ENCODE measurements around the gene CNNM4.

CNNM4 gene

DNA sequence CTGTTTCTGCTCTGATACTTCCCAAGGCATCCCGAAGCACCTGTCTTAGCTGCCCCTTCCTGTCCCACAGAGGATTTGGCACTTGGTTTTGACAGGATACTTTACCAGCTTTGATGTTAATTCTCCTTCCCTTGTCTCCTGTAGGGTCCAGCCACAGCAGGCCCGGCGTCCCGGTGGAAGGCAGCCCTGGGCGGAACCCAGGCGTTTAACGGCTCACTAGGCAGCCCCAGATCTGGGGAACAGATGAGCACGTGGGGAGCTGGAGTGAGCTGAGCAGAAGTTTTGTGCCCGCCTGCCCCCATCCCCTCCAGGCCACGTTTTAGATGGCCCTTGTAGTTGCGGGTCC, 71.7 kb downstream of the CNNM4 start:
- DNase-seq (ENCODE audit: low spot score), result no peak

DNA sequence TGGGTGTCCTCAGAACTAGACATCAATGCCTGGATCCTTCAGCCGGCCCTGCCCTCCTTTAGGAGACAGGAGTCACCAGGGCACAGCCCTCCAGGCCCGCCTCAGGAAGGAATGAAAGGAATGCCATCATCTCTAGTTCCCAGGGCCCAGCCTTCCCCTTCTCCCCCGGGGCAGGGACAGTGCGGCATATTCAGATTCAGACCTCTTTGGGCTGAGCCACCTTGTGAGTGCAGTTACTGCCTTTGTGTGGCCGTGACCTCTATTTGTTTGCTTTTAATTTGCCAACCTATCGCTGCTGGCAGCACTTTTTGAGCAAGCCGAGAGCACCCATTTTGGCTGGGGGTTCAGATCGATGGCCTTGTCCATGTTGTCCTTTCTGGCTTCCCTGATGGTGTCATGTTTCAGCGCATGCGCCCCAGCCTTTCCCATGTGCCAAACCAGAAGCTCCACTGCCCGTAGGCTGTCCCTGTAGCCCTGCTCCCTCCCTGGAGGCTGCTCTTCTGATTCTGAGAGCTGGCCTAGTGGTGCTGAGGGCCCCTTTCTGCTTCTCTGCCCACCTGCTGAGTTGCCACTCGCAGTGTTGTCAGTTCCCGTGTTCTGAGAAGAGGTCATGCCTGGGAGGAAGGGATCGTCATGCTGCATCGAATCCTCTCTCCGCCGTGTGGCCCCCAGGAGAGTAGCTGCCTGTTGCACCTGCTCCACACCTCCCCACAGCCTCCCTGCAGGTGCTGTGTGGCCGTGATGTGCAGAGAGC, 72.2 kb downstream of the CNNM4 start:
- DNase-seq (ENCODE audit: low spot score), result no peak

DNA sequence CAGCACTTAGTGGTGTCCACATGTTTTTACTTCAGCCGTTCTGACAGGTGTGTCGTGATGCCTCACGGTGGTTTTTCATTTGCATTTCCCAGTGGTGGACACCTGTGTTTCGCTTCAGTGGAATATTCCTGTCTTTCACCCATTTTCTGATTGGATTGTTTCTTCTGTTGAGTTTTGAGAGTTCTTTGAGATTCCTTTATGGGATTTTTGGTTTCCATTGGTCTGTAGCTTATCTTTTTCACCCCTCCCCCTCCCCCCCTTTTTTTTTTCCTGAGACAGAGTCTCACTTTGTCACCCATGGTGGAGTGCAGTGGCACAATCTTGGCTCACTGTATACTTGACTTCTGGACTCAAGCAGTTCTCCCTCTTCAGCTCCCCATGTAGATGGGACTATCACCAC, 75.1 kb downstream of the CNNM4 start:
- no peak for DNase-seq (ENCODE audit: low spot score)

DNA sequence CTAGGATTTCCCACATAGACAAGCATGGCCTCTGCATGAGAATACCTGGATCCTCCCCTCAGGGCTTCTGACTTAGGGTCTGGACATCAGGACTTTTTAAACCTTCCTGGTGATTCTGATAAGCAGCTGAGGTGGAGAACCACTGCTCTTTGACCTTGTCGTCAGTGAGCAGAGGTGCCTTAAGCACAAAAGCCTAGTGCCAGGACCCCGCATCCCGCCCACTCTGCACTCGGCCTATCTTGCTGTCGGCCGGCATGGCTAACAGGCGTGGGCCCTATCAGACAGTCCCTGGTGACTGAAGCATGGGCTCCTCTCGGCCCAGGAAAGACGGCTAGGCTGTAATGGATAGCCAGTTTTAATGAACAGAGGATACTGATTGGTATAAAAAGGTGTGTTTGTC, 76.9 kb downstream of the CNNM4 start:
- no peak for DNase-seq (ENCODE audit: low spot score)

- DNase-seq (ENCODE audit: low spot score), result no peak
Measured at GRCh38 chr2:96838345-96839292, 77.9 kb downstream of the CNNM4 start.

- no peak for DNase-seq (ENCODE audit: low spot score)
Measured at GRCh38 chr2:96839293-96839874, 78.7 kb downstream of the CNNM4 start.

DNA sequence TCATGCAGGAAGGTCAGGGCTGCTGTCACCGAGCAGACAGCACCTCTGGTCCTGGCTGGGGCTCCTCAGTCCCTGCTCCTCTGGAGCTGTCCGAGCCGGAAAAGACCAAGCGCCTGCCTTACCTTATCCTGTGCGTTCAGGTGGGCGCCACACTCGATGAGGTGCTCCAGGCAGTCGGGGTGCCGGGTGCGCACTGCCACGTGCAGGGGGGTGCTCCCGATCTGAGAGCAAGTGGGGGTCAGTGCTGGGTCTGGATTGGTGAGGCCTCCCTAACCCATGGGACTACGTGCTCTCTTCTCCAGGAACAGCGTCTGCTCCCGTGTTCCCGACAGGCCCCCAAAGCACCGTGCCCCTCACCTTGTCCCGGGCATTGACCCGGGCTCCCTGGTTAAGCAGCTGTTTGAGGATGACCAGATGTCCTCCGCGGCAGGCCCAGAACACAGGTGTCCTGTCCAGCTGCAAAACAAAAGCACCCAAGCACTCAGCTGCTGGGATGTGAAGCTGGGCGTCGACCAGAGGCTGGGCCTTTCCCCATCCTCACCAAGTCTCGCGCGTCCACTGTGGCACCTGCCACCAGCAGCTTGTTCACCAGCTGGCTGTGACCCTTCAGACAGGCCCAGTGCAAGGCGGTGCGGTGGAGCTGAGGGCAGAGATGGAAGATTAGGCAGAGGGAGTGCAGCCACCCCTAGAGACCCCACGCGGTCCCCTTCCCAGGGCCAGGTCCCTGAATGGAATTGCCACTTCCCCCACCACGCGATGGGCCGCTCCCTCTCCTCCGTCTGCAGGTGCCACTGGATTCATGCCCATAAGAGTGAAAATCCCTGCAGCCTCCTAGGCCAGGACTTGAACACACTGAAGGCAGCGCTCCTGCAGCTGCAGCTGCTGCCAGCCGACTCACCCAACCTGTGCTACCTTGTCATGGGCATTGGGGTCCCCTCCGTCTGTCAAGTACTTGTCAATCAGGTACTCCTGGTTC, 79.5 kb downstream of the CNNM4 start:
- DNase-seq (ENCODE audit: low spot score), result no peak

GRCh38 chr2:96841701-96842495, 81.2 kb downstream of the CNNM4 start:
- no peak for DNase-seq (ENCODE audit: low spot score)

- DNase-seq (ENCODE audit: low spot score), result no peak
Measured at GRCh38 chr2:96842600-96842999, 81.9 kb downstream of the CNNM4 start.

DNA sequence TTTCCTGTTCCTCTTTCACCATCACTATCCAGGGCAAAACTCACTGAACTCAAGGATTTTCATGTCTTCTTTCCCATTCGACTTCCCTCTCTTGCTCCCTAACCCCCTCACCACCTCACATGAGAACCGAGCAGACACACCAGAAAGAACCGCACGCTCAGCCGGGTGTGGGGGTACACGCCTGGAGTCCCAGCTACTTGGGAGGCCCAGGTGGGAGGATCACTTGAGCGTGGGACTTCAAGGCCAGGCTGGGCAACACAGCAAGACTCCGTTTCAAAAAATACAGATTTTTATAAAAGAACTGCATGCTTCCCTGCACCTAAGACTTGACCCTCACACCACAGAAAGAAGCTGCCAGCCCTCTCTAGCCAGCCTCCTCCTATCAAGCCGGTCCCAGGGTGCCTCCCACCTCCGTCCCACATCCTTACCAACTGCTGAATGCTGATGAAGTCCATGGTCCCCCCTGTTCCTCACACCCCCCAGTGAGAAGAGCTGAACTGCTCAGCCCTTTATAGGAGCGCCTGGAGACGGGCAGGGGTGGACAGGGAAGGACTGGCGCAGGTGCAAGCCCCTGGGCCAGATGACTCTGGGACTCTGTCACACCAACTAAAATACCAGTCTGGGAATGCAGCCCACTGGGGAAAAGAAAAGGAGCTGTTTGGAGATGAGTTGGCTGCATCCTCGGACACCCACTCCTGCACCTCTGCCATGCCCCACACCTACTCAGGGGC, 83.0 kb downstream of the CNNM4 start, which contains the start of gene ANKRD23:
ANKRD23 (minus strand) TSS at position 484 of the 731 bp plus-strand sequence; CDS start at position 455, 29 bp downstream.
- DNase-seq (ENCODE audit: low spot score), result no peak

DNA sequence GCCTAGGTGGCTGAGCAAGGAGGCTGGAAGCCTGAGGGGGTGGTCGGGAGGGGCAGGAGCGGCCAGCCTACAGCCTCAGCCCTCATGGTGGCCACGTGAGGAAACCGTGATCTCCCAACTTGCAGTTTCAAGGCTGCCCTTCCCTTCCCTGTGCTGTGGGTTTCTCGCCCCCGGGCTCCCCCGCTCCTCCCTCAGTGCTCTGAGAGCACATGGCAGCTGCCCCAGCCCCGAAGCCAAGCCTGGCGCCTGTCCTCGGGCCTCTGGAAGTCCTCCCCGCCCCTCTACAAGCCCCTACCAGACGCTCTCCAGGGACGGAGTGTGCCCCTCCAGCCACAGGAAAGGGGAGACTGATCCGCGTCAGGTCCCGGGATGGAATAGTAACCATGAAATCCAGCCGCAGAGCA, 83.7 kb downstream of the CNNM4 start:
- no peak for DNase-seq (ENCODE audit: low spot score)

DNA sequence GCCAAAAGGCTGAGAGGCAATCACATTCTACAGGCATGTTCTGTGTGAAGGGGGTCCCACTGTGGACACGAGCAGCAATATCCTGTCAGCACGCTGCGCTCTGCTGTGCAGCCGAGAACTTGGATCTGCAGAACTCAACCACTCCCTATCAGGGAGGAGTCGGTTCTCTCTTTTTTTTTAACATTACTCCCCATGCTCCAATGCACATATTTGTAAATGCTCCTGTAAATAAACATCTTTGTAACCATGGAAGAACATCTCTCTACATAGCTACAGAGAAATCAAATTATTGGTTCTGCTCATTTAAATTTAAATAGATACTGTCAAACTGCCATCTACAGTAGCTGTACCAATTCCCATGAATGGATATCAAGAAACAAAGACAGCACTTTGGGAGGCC, 86.1 kb downstream of the CNNM4 start:
- DNase-seq (ENCODE audit: low spot score), result no peak

- no peak for DNase-seq (ENCODE audit: low spot score)
Measured at GRCh38 chr2:96847586-96847985, 86.9 kb downstream of the CNNM4 start.

- DNase-seq (ENCODE audit: low spot score), result no peak
Measured at GRCh38 chr2:96848264-96848663, 87.6 kb downstream of the CNNM4 start.

GRCh38 chr2:96852667-96853066, 92.0 kb downstream of the CNNM4 start:
- DNase-seq (ENCODE audit: low spot score), result no peak

DNA sequence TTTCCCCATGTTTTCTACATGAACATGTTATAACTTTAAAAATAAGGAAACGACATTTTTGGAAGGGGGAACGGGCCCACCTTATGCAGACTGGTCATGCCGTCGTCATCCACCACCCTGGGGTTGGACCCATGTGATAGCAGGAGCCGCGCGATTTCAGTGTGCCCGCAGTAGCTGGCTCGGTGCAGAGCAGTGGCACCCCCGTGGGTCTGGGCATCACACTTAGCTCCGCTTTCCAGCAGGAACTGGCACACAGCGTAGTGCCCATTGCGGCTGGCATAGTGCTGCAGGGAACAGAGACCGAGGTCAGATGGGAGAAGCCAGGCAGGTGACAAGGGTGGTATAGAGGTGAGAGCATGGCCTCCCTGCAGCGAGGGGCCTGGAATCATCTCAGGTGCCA, 92.6 kb downstream of the CNNM4 start:
- no peak for DNase-seq (ENCODE audit: low spot score)

DNA sequence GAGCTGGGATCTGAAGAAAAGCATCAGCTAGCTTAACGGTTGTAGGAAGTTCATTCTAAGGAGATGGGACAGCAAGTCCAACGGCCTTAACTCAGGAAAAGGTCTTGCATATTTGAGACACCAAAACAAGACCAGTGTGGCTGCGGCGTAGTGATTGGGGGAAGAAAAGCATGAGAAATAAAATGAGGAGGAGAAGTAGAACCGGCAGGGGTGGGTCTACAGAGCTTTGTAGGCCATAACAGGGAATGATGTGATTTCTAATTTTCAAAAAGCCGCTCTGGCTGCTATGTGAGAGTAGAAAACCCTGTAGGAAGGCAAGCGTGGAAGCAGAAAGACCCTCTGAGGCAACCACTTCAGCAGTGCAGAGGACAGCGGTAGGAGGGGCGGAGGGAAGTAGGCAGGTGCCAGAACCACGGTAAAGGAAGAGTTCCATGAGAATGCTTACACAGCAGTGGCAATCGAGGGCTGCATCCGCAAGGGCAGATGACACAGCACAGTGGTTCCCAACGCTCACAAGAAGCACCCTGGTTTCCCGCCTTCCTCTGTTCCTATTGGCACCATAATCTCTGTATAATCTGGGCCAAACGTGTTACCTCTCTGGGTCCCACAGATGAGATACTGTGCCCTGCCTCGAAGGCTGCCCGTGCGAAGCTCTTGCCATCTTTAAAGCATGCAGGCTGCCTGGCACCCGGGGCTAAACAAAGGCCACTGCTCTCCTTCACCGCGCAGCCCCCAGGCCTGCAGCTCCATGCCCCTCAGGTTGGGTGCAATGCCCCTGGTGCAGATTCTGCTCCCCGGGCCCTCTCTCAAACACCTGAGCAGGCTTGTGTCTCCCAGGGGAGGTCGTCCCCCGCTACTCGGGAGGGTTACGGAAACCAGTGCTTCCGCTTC, 96.3 kb downstream of the CNNM4 start:
- peak; percentile 37 for DNase-seq (ENCODE audit: low spot score)

DNA sequence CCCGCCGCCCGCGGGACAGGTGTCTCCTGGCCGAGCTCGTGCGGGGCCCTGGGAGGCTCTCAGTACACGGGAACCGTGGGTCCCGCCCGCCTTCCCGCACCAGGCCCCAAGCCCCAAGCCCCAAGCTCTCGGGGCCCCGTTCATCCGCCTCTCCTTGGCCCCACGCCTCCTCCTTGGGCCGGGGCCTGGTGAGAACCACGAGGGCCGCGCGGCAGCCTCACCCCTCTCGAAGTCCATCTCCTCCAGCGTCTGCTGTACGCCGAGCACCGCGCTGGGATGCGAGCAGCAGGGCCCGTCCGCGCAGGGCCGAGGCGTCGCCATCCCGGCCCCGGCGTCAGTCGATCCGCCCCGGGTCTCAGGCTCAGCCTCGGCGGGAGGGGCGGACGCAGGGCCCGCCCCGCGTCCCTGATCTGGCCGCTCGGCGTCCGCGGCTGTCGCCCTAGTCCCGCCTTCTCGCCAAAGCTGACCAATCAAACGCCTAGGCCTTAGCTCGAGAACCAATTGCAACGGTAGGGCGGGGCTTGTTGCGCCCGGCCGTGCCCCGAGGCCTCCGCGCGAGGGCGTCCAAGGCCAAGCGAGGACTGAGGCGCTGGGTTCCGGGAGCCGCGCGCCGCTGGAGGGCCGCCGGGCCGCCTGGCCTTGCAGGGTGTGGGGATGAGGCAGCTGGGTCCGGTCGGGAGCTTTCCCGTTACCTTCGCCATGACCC, 97.1 kb downstream of the CNNM4 start, which contains the start of gene ANKRD39:
ANKRD39 (minus strand) TSS at position 350 of the 706 bp plus-strand sequence; CDS start at position 321, 29 bp downstream.
- peak; percentile 99 for DNase-seq (ENCODE audit: low spot score)
